Glomerular visceral epithelial cell (primary cell): ENCODE results near the gene TENM4.

ENCODE experiments used
- DNase-seq: peaks from one replicate; pipeline ENCODE4 v3.0.0-alpha.2; 2016; ENCODE audit errors: extremely low spot score

The TENM4 gene

DNA sequence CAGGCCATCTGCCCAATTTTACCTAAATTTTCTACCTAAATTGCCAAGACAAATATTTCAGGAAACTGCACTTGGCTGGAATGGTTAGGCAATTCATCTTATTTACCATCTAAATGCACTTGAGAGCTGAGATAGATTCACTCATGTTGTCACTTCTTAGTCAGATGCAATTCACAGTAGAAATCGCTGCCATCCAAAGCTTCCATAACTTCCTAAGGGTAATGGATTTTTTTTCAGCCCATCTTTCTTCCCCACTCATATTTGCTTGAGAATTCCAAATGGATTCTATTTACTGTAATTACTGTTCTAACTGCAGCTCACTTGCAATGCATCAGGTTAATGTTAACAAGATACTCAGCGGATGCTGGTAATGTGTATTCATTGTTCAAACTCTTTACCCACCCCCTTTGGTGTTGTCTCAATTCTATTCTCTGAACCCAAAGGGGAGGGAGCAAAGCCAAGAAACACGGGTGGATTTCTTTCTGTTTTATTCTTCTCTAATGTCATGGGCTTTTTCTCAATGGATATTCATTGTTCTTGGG, 96.0 kb downstream of the TENM4 start:
- DNase-seq: no peak

GRCh38 chr11:79342686-79343085, 98.1 kb downstream of the TENM4 start:
- no peak for DNase-seq

- DNase-seq: no peak
These were observed 98.6 kb downstream of the TENM4 start for GRCh38 chr11:79342236-79342635.

GRCh38 chr11:79340535-79340934, 100.3 kb downstream of the TENM4 start:
- no peak for DNase-seq

DNA sequence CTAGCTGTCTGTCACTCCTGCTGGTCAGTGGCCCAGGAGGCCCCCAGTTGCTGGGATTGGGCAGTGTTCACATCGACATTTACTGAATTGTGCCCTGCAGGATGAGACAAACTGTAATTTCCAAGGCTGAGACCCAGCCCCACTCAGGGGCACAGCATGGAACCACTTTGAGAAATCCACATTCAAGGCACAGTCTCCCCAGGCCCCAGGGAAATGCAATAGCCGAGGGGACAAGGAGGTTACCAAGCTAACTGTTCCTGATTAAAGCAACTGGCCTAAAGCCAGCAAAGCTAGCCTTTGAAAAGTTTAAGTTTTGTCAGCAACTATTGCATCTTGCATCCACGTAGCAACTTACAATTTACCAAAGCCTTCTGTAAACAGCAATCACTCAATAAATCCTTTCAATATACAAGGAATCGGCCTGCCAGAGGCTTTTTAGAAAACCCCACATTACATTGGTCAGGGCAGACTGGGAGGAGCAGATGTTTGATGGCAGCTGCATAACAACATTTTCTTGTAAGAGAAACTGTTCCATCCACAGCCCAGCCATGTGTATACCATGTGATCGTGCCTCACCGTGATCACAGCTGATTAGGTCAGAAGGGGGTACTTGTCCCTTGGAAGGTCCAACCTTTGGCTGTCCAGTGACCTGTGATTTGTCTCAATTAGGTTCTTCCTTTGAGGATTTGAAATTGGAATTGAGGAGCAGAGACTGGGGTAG, 103.9 kb downstream of the TENM4 start:
- no peak for DNase-seq

GRCh38 chr11:79335681-79336080, 105.1 kb downstream of the TENM4 start:
- DNase-seq: no peak

DNA sequence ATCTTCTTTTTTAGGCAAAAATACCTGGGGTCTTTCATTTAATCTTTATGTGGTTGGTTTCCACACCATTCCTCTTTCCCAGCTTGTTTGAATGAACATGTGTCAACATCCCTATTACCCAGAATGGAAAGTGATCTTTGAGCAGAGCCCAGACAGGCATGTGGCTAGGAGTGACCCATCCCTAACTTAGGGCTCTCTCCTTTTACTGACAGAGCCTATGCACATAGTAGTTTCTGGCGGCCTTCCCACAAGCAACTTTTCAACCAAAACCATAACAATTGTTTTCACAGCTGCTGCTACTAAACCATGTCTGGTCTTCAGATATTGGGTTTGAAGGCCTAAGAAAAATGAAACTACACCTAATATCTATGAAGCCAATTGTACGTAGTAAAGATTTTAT, 107.5 kb downstream of the TENM4 start:
- DNase-seq: no peak

DNA sequence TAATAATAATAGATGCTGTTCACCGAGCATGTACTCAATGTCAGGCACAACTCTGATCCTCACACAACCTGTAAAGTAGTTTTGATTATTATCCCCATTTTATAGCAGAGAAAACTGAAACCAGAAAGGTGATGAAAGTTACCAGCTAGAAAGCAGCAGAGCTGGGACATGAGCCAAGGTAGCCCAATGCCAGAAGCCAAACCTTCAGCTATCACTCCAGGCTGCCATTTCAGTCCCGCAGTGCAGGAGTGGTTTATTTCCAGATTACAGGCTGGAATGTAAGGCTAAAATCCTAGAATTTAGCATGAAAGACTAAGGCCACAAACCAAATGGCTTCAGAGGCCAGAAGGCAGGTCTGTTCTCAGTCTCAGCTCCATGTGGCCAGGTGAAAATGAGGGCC, 108.8 kb downstream of the TENM4 start:
- no peak for DNase-seq

DNA sequence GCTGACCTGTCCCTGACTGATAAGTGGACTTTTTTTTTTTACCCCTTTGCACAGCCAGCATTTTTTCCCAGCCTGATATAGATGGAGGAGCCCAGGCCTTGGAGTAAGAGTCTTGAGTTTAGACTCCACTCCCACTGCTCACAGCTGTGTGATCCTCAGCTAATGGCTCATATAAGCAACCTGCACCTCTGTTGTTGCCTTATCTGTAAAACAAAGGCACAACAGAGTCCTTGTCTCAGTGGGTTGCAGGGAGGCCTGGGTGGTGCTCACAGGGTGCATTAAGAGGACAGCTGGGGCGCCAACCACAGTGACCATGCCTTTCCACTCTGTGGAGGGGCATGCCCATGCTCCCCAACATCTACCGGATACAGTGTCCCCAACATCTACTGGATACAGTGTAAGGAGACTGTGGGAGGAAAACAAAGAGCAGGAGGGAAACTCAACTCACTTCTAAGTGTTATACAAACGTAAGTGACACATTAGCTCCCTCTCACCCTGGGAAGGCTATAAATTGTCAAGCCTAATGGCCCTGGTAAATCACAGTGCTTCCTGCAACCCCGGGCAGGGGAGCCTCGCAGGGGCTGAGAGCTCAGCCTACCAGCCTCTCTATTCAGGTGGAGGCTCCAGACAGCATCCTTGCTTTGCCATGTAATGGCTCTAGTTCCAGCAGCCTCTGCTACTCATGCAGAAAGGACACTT, 109.5 kb downstream of the TENM4 start:
- no peak for DNase-seq

DNA sequence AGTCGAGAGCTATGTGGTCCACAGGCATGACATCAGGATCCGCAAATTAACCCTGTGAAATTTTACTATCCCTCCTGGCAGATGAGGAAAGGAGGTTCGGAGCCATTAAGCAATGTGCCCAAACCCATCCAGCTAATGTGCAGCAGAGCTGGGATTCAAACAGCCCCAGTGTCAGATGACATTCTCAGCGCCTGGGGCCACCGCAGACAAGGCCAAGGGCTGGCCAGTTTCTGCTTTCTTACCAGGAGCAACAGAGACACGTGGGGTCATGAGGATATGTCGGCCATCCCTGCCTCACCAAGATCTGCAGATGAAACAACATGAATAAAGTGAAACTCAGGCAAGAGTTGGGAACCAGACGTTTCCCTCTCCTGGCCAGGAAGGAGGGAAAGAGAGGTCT, 110.2 kb downstream of the TENM4 start:
- DNase-seq: no peak

DNA sequence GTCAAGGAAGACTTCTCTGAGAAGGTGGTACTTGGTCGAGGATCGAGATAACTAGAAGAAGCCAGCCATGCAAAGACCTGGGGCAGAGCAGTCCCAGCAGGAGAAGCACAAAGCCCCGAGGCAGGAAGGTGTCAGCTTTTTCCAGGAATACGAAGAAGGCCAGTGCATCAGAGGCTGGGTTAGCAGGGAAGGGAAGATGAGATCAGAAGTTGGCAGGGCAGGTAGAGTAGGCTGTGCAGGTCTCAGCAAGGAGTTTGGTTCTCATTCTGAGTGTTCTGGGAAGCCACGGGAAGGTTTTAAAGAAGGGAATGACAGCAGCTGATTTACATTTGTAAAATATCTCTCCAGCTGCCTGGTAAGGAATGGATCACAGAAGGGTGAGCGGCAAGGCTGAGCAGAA, 111.3 kb downstream of the TENM4 start:
- no peak for DNase-seq

DNA sequence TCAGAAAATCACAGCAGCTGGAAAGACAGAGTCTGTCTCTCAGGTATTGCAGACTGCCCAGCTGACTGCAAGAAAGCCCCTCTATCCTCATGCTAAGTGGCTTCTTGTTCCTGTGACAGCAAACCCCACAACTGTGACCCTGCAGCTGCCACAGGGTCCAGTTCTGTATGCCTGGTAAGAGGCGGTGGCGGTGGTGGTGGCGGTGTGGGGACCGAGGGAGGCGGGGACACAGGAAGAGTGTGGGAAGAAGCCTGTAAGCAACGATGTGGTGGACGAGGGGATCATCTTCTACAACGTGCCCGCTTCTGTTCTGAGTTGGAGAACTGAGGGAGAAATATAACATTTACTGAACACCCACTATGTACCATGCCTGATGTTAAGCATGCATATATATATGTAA, 112.4 kb downstream of the TENM4 start:
- no peak for DNase-seq

DNA sequence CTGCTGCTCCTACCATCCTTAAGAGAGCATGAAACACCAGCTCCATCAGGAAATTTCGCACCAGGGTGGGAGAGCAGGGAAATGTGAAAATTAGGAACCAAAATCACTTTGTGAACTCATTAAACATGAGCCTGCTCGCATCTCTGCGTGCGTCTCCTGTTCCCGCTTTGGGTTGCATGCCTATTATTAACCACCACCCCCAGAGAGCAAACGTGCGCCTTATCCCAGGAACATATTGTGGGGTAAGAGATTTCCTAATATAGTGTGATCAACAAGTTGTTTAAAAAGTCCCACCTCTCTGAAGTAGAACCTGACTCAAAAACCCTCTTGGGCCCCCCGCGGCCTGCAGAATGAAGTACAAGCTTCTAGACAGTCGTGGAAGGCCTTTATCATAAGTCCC, 115.0 kb downstream of the TENM4 start:
- no peak for DNase-seq

- no peak for DNase-seq
These were observed 119.6 kb downstream of the TENM4 start for GRCh38 chr11:79321263-79321662.

GRCh38 chr11:79314906-79315689, 125.7 kb downstream of the TENM4 start:
- DNase-seq: no peak

DNA sequence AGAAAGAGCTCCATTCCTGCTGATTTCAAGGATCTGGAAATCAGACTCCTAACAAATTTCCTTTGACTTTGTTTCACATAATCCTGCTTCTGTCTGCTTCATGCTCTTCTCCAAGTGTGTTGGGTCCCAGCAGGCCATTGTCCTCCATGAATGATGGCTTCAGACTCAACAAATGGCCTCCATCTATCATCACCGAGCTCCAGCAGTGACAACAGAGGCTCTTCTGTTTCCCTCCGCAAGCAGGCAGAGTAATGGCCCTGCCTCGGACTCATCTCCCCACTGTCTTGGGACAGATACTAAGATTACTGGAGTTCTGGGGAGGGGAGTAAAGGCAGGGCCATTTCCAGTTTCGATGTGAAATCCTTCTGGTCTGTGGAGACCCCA, 127.3 kb downstream of the TENM4 start:
- DNase-seq: no peak

- no peak for DNase-seq
These were observed 128.0 kb downstream of the TENM4 start for GRCh38 chr11:79312617-79313529.

DNA sequence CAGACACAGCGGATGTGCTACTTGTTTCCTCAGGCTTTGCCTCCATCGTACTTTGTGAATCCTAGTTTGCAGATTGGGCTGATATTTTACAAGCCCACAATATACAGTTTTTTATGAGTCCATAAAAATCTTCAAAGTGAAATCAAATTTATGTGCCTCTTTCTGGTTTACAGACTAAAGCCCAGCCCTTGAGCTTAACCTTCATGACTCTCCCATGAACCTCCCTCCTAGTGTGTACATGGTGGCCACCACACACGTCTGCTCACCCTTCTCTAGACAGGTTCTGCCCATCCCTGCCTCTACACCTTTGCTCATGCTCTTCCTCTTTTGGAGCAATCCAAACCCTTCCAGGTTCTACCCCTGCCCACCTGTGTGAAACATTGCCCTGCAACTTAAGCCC, 129.4 kb downstream of the TENM4 start:
- no peak for DNase-seq

DNA sequence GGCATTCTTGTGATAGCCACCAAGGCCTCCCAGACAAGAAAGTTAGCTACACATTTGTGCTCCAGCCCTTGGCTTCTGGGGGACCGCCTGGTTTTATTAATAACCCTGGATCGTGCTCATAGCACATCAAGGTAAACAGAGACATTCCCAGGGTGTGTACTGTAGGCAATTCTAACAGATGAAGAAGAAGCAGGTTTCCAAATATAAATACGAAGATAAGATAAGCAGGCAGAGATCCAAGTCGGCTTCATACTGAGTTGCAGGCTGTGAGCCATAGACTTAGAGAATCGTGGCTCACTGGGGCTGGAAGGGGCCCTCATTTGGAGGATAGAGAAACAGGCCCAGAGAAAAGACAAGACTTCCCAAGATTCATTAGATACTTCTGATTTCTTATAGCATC, 131.4 kb downstream of the TENM4 start:
- no peak for DNase-seq

DNA sequence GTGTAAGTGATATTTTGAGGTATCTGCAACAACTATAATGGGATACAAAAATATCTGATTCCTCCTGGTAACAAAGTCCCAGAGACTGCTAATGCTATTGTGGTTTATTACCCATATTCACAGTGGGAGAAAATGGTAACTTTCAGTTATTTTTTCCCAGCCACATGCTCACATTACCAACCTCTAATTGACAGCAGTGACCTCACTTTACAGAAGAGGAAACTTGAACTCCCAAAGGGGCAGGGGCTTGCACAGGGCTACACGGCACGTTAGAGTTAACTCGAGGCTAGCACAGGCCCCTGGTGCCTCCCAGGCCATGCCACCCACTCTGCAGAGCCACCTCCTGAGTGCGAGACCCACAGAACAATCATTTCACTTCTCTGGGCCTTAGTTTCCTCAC, 132.4 kb downstream of the TENM4 start:
- DNase-seq: no peak

DNA sequence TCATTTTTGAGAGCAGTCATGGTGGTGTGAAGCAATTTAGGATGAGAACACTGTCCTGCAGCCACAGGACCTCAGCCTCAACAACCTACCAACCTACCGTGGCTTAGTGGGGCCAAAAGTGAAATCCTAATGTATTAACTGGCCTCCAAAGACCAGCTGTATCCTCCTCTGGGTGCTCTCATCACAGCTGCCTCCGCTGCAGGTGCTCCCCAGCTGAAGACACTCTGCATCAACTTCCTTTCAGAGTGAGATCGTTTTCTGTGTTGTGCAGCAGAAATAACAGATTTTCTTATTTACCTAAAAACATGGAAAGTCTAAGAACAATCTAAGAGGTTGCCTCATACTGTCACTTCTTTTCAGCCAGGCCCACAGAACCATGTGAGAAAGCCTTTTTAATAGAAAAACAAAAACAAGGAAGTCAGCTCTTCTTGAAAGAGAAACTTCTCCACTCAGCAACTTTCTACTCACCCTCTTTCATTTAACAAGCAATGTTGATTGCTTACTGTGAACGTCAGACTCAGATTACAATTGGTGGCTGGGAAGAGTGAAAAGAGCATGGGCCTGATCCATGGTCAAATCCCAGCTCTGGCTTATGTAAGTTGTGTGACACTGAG, 136.1 kb downstream of the TENM4 start:
- no peak for DNase-seq
